Activated CD8-positive, alpha-beta memory T cell treated with anti-CD3 and anti-CD28 coated beads for 24 hours (primary cell): ENCODE results near the gene SHC1.

Experiments
- DNase-seq: peaks from one replicate; pipeline ENCODE4 v3.0.0-alpha.2; 2020

SHC1 gene

DNA sequence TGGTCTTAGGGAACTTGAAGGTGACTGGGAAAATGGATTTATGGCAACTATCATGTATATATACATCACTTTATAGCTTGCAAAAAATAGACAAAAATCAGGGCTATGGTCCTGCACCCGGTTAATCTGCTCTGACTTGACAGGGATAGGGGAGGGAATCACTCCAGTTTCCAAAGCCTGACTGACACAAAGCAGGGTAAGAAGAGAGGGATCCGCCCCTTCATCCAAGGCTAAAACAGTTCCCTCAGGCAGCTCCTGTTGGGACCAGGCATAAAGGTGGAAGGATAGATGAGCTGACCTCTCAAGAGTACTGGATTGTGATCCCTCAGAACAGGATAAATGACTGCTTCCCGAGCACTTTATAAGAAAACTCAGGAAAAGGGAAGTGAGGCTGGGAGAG is 16.0 kb downstream of the SHC1 start:
- DNase-seq, result no peak

DNA sequence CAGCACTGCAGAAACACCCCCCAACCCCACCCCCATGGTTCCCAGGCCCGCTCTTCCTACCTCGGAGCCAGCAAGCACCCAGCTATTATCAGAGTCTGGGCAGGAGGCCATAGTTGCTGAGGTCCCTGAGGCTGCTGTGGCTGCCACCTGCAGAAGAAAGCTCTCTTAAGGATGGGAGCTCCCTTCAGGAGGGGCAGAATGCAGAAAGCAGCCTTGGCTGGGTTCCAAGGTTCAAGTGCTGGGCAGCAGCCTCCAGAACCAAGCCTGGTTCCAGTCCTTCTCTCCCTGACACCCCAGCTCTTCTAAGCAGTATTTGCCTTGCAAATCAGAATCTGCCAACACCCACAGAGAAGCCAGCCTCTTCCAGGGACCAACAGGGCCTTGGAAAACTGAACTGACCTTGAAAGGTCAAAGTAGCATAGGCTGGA is 16.9 kb downstream of the SHC1 start:
- no peak for DNase-seq

- no peak for DNase-seq
These were observed 17.9 kb downstream of the SHC1 start for GRCh38 chr1:154952664-154953063.

GRCh38 chr1:154951901-154952657 is 18.5 kb downstream of the SHC1 start:
- peak; percentile 79 for DNase-seq

DNA sequence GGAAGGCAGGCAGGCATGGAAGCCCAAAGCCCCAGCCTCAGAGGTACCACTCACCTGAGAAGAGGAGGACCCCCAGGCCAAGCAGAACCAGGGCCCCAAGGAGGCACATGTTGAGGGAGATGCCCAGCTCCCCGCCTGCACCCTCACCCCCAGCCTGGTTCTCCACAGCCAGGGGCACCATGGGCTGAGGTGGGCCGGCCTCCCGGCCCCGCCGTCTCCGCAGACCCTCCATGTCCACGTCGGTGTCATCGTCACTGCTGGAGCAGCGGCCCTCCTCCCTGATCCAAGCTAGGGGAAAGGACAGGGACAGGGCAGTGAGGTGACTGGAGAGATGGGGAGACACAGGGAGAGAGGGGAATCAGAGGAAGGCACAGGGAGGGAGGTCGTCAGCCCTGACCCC is 22.5 kb downstream of the SHC1 start:
- no peak for DNase-seq

- DNase-seq, result no peak
These were observed 24.3 kb downstream of the SHC1 start for GRCh38 chr1:154945962-154946850.

GRCh38 chr1:154945160-154945961 is 25.2 kb downstream of the SHC1 start:
- no peak for DNase-seq

GRCh38 chr1:154944401-154945159 is 26.0 kb downstream of the SHC1 start:
- DNase-seq, result no peak

GRCh38 chr1:154943649-154944400 is 26.7 kb downstream of the SHC1 start:
- peak; percentile 75 for DNase-seq

GRCh38 chr1:154941333-154942013 is 29.1 kb downstream of the SHC1 start:
- DNase-seq, result no peak

DNA sequence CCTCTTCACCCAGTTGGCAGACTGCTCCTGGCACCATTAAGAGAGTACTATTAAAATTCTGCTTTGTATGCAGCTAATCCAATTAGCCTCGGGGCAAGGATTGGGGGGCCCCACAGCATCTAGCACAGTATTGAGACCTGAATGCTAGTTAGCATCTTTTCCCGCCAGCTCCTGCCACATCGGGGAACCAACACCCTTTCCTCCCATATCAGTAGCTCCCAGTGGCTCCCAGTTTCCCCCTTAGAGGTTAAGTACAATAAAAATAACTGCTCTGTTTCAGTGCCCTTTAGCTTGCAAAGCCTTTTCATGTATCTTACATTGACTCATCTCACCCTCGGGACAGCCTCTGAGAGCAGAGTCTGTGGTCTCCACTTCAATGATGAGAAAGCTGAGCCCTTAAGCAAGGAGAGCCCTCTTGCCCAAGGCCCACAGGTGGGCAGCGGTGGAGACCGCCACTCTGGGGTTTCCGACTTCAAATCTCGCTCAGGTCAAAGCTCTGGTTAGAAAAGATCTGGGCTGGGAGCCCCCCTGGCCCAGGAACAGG is 29.8 kb downstream of the SHC1 start:
- no peak for DNase-seq

- DNase-seq, result no peak
These were observed 30.4 kb downstream of the SHC1 start for GRCh38 chr1:154940213-154940560.

DNA sequence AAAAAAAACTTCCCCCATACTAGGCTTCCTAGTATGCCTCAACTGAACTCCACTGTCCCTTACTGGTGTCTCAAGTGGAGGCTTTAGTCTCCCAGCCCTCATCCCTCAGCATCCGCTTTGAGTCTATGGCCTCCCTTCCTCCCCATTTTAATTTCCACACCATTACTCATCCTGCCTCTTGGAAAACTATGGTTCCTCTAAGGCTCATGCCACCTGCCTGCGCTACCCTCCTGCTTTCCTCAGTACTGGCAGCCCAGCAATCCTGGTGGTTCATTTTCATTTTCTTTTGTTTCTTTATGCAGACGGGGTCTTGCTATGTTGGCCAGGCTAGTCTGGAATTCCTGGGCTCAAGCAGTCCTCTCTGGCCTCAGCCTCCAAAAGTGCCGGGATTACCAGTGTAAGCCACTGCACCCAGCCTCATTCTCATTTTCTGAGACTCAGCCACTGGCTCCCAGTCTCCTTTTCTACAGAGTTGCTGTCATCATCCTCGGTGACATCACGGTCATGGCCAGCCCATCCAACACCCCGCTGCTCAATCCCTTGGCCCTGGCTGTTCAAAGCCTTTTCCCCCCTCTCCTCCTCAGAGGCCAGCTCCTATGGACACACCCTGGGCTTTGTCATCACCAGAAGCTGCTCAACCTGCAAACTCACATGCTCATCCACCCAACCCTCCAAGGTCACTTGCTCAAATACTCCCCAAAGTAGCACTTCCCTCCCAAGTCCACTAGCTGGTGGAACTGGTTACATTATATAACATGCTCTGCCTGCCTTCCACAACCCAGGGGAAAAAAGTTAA is 31.7 kb downstream of the SHC1 start:
- no peak for DNase-seq

DNA sequence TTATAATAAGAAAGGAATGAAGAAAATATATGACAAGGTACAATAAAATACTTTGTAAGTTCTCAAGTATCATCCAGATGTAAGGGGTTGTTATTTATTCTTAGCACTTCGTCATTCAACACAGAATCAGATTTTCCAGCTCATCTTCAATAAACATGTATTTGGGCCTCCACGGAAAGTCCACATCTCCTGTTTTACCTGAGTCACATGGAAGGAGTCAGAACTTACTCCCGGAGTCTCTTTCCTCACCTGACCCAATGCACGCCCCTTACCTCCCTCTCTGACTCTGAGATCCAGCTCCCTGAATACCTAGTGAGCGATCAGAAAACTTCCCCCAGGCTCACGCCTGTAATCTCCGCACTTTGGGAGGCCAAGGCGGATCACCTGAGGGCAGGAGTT is 32.6 kb downstream of the SHC1 start:
- no peak for DNase-seq

DNA sequence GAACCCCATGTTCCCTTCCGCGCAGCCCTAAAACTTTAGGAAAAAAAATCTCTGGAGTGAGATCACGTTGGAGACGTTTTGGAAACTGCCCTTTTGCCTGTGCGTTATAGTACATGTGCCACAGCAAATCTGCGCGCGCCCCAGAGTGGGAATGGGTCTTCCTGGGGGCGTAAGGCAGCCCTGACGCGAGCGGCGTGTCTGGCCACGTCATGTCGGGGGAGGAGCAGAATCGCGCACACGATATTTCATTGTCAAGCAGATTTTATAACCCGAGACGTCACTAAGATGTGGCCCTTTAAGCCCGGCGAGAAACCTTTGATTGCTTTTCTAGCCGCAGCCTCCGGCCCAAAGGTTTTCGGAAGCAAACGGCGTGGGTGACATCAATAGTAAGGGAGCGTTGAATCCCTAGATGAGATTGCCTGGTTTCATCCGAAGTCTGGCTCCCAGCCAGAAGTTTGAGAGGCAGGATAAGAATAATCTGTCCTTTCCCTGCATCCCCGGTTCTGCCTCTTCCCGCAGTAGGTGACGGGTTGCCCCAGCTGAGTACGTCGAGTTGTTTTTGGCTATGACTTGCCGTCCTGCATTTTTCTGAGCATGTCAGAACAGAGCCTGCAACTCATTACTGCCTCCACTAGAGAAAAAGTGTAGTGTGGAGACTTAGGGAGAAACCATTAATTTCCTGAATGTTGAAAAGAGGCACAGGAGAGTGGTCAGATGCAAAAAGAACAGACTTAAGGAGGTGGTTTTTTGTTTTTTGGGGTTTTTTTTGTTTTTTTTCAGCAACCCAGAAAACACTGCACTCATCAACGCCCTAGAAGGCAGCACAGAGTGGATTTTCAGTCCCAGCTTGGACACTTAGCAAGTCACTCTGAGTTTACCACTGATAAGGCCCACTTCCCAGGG is 33.2 kb downstream of the SHC1 start:
- no peak for DNase-seq

GRCh38 chr1:154936555-154937084 is 33.9 kb downstream of the SHC1 start, which contains the start of gene PMVK:
Gene PMVK (minus strand): TSS chr1:154936719. CDS start chr1:154936685, 34 bp downstream.
- peak; percentile 97 for DNase-seq

DNA sequence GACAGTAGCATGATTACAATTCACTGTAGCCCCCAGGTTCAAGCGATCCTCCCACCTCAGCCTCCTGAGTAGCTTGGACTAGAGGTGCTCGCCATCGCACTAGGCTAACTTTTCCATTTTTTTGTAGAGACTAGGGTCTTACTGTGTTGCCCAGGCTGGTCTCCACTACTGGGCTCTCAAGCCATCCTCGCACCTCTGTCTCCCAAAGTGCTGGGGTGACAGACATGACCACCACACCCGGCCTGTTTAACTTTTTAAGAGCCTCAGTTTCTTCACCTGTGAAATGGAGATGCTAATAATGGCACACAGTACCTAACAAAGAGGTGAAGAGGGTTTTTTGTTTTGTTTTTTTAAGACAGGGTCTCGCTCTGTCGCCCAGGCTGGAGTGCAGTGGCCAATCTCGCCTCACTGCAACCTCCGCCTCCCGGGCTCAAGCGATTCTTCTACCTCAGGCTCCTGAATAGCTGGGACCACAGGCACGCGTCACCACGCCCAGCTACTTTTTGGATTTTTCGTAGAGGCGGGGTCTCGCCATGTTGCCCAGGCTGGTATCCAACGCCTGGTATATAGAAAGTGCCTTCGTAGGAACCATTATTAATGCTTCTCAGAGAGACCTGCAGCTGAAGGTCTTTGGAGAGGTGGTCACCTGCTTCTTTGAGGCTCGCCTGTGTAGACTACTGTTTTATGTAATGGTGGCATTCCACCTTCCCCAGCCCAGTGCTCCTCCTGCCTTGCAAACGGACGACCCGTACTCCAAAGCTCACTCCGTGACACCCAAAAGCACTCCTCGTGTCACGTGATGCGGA is 34.6 kb downstream of the SHC1 start:
- DNase-seq, result no peak
